Measurements from ENCODE around the gene INSL3. TPM values are rescaled to one million over a fixed set of nuclear protein-coding genes. Genes with fewer than 3 reads are reported as not detected.

The INSL3 gene
- polyA plus RNA-seq, 3 donors = 0.25 to 1.7 (median 0.64) TPM

GRCh38 chr19:17806945-17807344, 14.4 kb downstream of the INSL3 start:
- Histone ChIP-seq H3K4me2 (replicated peaks; ENCODE audit: extremely low read depth, low read length, poor library complexity, severe bottlenecking) (no peak overlapping the region), H3K9me3 (replicated peaks in 1 of 2; ENCODE audit: control insufficient read depth in 1 of 2, insufficient read depth in 1 of 2, low read length in 2 of 2) (no peaks in the 10 kb centered on the region), H3K79me2 (ENCODE audit: insufficient read depth, low read length) (no peaks in the 10 kb centered on the region), H3K27ac (ENCODE audit: low read depth in 1 of 2, low read length in 2 of 2) (no peak overlapping the region), H4K20me1 (ENCODE audit: insufficient read depth, low read length) (no peaks in the 10 kb centered on the region), H2AFZ (ENCODE audit: insufficient read depth, low read depth, low read length, poor library complexity, severe bottlenecking) (no peak overlapping the region), H3K9ac (ENCODE audit: insufficient read depth, low read length, poor library complexity, severe bottlenecking) (no peak overlapping the region), H3K4me3 (replicated peaks in 1 of 3; ENCODE audit: low read depth in 2 of 3, low read length in 3 of 3) (no peak overlapping the region), H3K27me3 (ENCODE audit: control insufficient read depth in 2 of 2, insufficient read depth in 2 of 2, low read length in 2 of 2) (peaks cover 0 to 14% of the 10 kb centered on the region in 2 donors), H3K36me3 (replicated peaks in 1 of 2; ENCODE audit: control insufficient read depth in 1 of 2, insufficient read depth in 2 of 2, low read length in 2 of 2) (no peaks in the 10 kb centered on the region), H3K4me1 (ENCODE audit: control insufficient read depth in 1 of 2, insufficient read depth in 2 of 2, low read length in 2 of 2) (peaks cover 19 to 20% of the 10 kb centered on the region in 2 donors)
- Mint-ChIP-seq H3K27ac (peak overlapping the region in 2 of 7 donors; percentile 36 to 61), H3K9me3 (peaks cover 0 to 3% (median 1%) of the 10 kb centered on the region in 7 donors), H3K4me1 (peaks cover 23% of the 10 kb centered on the region), H3K27me3 (ENCODE audit: low read depth in 3 of 3) (peaks cover 18 to 32% (median 25%) of the 10 kb centered on the region in 3 donors), H3K36me3 (peaks cover 0 to 6% of the 10 kb centered on the region in 2 donors), H3K4me3 (peak overlapping the region in 1 of 2 donors; percentile 76)
- no peak for TF ChIP-seq CTCF (IDR thresholded peaks at IDR 0.05)
- peak; percentile 21 to 51 (median 26) for DNase-seq
- intact Hi-C loops (cut with micrococcal nuclease) = no loop called here
- WGBS (ENCODE audit: insufficient coverage) = 47% methylated on average over 2 of the region's 3 CpGs

- Histone ChIP-seq H3K4me2 (replicated peaks; ENCODE audit: extremely low read depth, low read length, poor library complexity, severe bottlenecking) (no peak overlapping the region), H3K27ac (ENCODE audit: low read depth in 1 of 2, low read length in 2 of 2) (no peak overlapping the region), H4K20me1 (ENCODE audit: insufficient read depth, low read length) (no peaks in the 10 kb centered on the region), H2AFZ (ENCODE audit: insufficient read depth, low read depth, low read length, poor library complexity, severe bottlenecking) (no peak overlapping the region), H3K4me3 (replicated peaks in 1 of 3; ENCODE audit: low read depth in 2 of 3, low read length in 3 of 3) (no peak overlapping the region), H3K79me2 (ENCODE audit: insufficient read depth, low read length) (no peaks in the 10 kb centered on the region), H3K4me1 (ENCODE audit: control insufficient read depth in 1 of 2, insufficient read depth in 2 of 2, low read length in 2 of 2) (peaks cover 19 to 20% of the 10 kb centered on the region in 2 donors), H3K9me3 (replicated peaks in 1 of 2; ENCODE audit: control insufficient read depth in 1 of 2, insufficient read depth in 1 of 2, low read length in 2 of 2) (no peaks in the 10 kb centered on the region), H3K9ac (ENCODE audit: insufficient read depth, low read length, poor library complexity, severe bottlenecking) (no peak overlapping the region), H3K27me3 (ENCODE audit: control insufficient read depth in 2 of 2, insufficient read depth in 2 of 2, low read length in 2 of 2) (peaks cover 0 to 14% of the 10 kb centered on the region in 2 donors), H3K36me3 (replicated peaks in 1 of 2; ENCODE audit: control insufficient read depth in 1 of 2, insufficient read depth in 2 of 2, low read length in 2 of 2) (no peaks in the 10 kb centered on the region)
- Mint-ChIP-seq H3K4me3 (no peak overlapping the region), H3K4me1 (peaks cover 23% of the 10 kb centered on the region), H3K36me3 (peaks cover 0 to 6% of the 10 kb centered on the region in 2 donors), H3K27me3 (ENCODE audit: low read depth in 3 of 3) (peaks cover 24 to 41% (median 26%) of the 10 kb centered on the region in 3 donors), H3K9me3 (peaks cover 0 to 5% (median 1%) of the 10 kb centered on the region in 7 donors), H3K27ac (peak overlapping the region in 2 of 7 donors; percentile 21 to 27)
- no peak for DNase-seq
- intact Hi-C loops (cut with micrococcal nuclease) = no loop called here
- no peak for TF ChIP-seq CTCF (IDR thresholded peaks at IDR 0.05)
- 94% methylated on average over 4 of the region's 4 CpGs for WGBS (ENCODE audit: insufficient coverage)
These were observed 15.9 kb downstream of the INSL3 start for GRCh38 chr19:17805427-17805826.

Data from CD14-positive monocyte (primary cell).